Activated T-cell treated with anti-CD3 and anti-CD28 coated beads for 24 hours (primary cell): ENCODE results near the gene PADI4.
"Not testable (repeated sequence)": the region's sequence is repeated elsewhere in the genome, so short reads cannot be mapped to it uniquely, and the experiment has no call there.

Experiments
- DNase-seq: peaks from one replicate; pipeline ENCODE4 v3.0.0-alpha.2; 2020; ENCODE audit warnings: low read depth

The PADI4 gene

GRCh38 chr1:17315542-17316130, 7.6 kb downstream of the PADI4 start:
- DNase-seq: no peak

GRCh38 chr1:17316704-17317103, 8.7 kb downstream of the PADI4 start:
- no peak for DNase-seq

- DNase-seq: no peak
Measured at GRCh38 chr1:17318262-17318661, 10.3 kb downstream of the PADI4 start.

- DNase-seq: no peak
Measured at GRCh38 chr1:17319561-17320350, 11.8 kb downstream of the PADI4 start.

- DNase-seq: not testable (repeated sequence)
Measured at GRCh38 chr1:17321857-17322390, 13.9 kb downstream of the PADI4 start.

- no peak for DNase-seq
Measured at GRCh38 chr1:17328855-17329254, 20.9 kb downstream of the PADI4 start.

GRCh38 chr1:17329610-17330009, 21.6 kb downstream of the PADI4 start:
- no peak for DNase-seq

- no peak for DNase-seq
Measured at GRCh38 chr1:17330856-17331255, 22.9 kb downstream of the PADI4 start.

- no peak for DNase-seq
Measured at GRCh38 chr1:17333081-17333480, 25.1 kb downstream of the PADI4 start.

GRCh38 chr1:17335821-17336710, 28.1 kb downstream of the PADI4 start:
- peak; percentile 48 for DNase-seq

GRCh38 chr1:17338706-17339493, 30.9 kb downstream of the PADI4 start:
- DNase-seq: no peak

- DNase-seq: no peak
Measured at GRCh38 chr1:17339521-17339920, 31.5 kb downstream of the PADI4 start.

GRCh38 chr1:17340358-17340757, 32.4 kb downstream of the PADI4 start:
- DNase-seq: no peak

- no peak for DNase-seq
Measured at GRCh38 chr1:17342014-17342441, 34.0 kb downstream of the PADI4 start.

- not testable (repeated sequence) for DNase-seq
Measured at GRCh38 chr1:17345506-17345905, 37.5 kb downstream of the PADI4 start.

- DNase-seq: no peak
Measured at GRCh38 chr1:17346046-17346789, 38.2 kb downstream of the PADI4 start.

GRCh38 chr1:17347769-17348592, 40.0 kb downstream of the PADI4 start:
- no peak for DNase-seq

GRCh38 chr1:17348593-17349234, 40.7 kb downstream of the PADI4 start:
- DNase-seq: no peak

- DNase-seq: no peak
Measured at GRCh38 chr1:17350083-17350482, 42.1 kb downstream of the PADI4 start.
